Endothelial cell (in vitro differentiated cells): ENCODE results near the gene ANAPC2. TPM values are rescaled to one million over a fixed set of nuclear protein-coding genes. Genes with fewer than 3 reads are reported as not detected.
A peak's percentile ranks its signal among the peaks of the same experiment; 100 is the strongest.

Experiments
- DNase-seq: peaks from one replicate; pipeline ENCODE4 v3.0.0; 2021; ENCODE audit warnings: low spot score
- H3K27ac Mint-ChIP-seq: one replicate; pipeline ENCODE4 v1.8.0; 2021; ENCODE audit warnings: mixed read lengths, inconsistent platforms; ENCODE audit not compliant: unreplicated experiment
- H3K27me3 Mint-ChIP-seq: one replicate; pipeline ENCODE4 v1.8.0; 2021; ENCODE audit warnings: mild to moderate bottlenecking, moderate library complexity, mixed read lengths, inconsistent platforms; ENCODE audit not compliant: unreplicated experiment
- H3K36me3 Mint-ChIP-seq: one replicate; pipeline ENCODE4 v1.8.0; 2021; ENCODE audit warnings: mild to moderate bottlenecking, low read depth, mixed read lengths, inconsistent platforms; ENCODE audit not compliant: unreplicated experiment
- H3K4me1 Mint-ChIP-seq: one replicate; pipeline ENCODE4 v1.8.0; 2021; ENCODE audit warnings: mild to moderate bottlenecking, mixed read lengths, inconsistent platforms; ENCODE audit not compliant: unreplicated experiment
- H3K4me3 Mint-ChIP-seq: one replicate; pipeline ENCODE4 v1.8.0; 2021; ENCODE audit warnings: mild to moderate bottlenecking, mixed read lengths, inconsistent platforms; ENCODE audit not compliant: unreplicated experiment
- H3K9me3 Mint-ChIP-seq: one replicate; pipeline ENCODE4 v1.8.0; 2021; ENCODE audit warnings: mixed read lengths, inconsistent platforms; ENCODE audit not compliant: unreplicated experiment
- CTCF ChIP-seq: fragments of 200-600 bp; sonication (generic); IDR thresholded peaks from one replicate; pipeline ENCODE4 v1.5.0; 2021; ENCODE audit warnings: antibody characterized with exemption; ENCODE audit not compliant: unreplicated experiment
- total RNA-seq: library from RNA; stranded (reverse); fragmentation: NEBNext Ultra II Directional; extraction: Animal tissue kit (Norgen Biotek cat#: 25700); gene quantifications from one replicate; pipeline ENCODE4 v1.2.1, GENCODE V29; 2021; ENCODE audit not compliant: unreplicated experiment

The ANAPC2 gene
- total RNA-seq, 1 donor from 2014 or later: 76.8 TPM

- H3K27ac Mint-ChIP-seq: no peak overlapping the region
These were observed 11.8 kb downstream of the ANAPC2 start for GRCh38 chr9:137176302-137177182.

GRCh38 chr9:137175345-137175961 lies 12.9 kb downstream of the ANAPC2 start:
- Mint-ChIP-seq H3K9me3 (no peaks in the 10 kb centered on the region), H3K4me3 (no peak overlapping the region), H3K36me3 (peaks cover 8% of the 10 kb centered on the region), H3K4me1 (no peaks in the 10 kb centered on the region), H3K27me3 (peaks cover 11% of the 10 kb centered on the region), H3K27ac (no peak overlapping the region)
- no peak for DNase-seq
- TF ChIP-seq CTCF: no peak

More at GRCh38 chr9:137176302-137177182, 11.8 kb downstream of the ANAPC2 start:
- peaks cover 8% of the 10 kb centered on the region for H3K36me3 Mint-ChIP-seq
- DNase-seq: peak; percentile 42
- H3K4me1 Mint-ChIP-seq: no peaks in the 10 kb centered on the region
- H3K4me3 Mint-ChIP-seq: no peak overlapping the region
- peak; percentile 18 for TF ChIP-seq CTCF
- H3K27me3 Mint-ChIP-seq: peaks cover 9% of the 10 kb centered on the region
- H3K9me3 Mint-ChIP-seq: no peaks in the 10 kb centered on the region

- peaks cover 8% of the 10 kb centered on the region for H3K36me3 Mint-ChIP-seq
- TF ChIP-seq CTCF: no peak
- H3K27ac Mint-ChIP-seq: no peak overlapping the region
These were observed 13.6 kb downstream of the ANAPC2 start for GRCh38 chr9:137174722-137175293.

GRCh38 chr9:137173796-137174664 lies 14.3 kb downstream of the ANAPC2 start:
- Mint-ChIP-seq H3K27ac (no peak overlapping the region), H3K36me3 (peaks cover 8% of the 10 kb centered on the region), H3K27me3 (peaks cover 15% of the 10 kb centered on the region), H3K9me3 (no peaks in the 10 kb centered on the region), H3K4me3 (no peak overlapping the region), H3K4me1 (no peaks in the 10 kb centered on the region)
- TF ChIP-seq CTCF: no peak
- no peak for DNase-seq

More at GRCh38 chr9:137174722-137175293, 13.6 kb downstream of the ANAPC2 start:
- no peak overlapping the region for H3K4me3 Mint-ChIP-seq
- H3K4me1 Mint-ChIP-seq: no peaks in the 10 kb centered on the region
- H3K9me3 Mint-ChIP-seq: no peaks in the 10 kb centered on the region
- H3K27me3 Mint-ChIP-seq: peaks cover 15% of the 10 kb centered on the region
- no peak for DNase-seq
